Lung (tissue), 12 donors: ENCODE results near the gene HIRIP3. TPM values are rescaled to one million over a fixed set of nuclear protein-coding genes. Genes with fewer than 3 reads are reported as not detected.

Experiments
- ATAC-seq: fragments of 200-7000 bp; cut with Tn5 transposase; one replicate; pipeline ENCODE4 v1.9.1; 2020; ENCODE audit warnings: moderate number of reproducible peaks; ENCODE audit not compliant: insufficient read depth, low FRiP score
- DNase-seq, 3 donors: peaks; one replicate each; pipeline ENCODE4 v3.0.0-alpha.2; 2013 to 2017
- H3K27ac ChIP-seq, 2 donors: one replicate each; pipeline ENCODE4 v1.5.1; 2013; ENCODE audit warnings: mild to moderate bottlenecking in 2 of 2, moderate library complexity in 2 of 2, control low read depth in 1 of 2, inconsistent platforms in 1 of 2, low read depth in 1 of 2, low read length in 1 of 2
- H3K27me3 ChIP-seq, 3 donors: one replicate each; pipeline ENCODE4 v1.5.1; 2013; ENCODE audit warnings: low read length in 2 of 3; ENCODE audit not compliant: control insufficient read depth in 3 of 3, insufficient read depth in 3 of 3
- H3K36me3 ChIP-seq, 4 donors: one replicate each; pipeline ENCODE4 v1.5.1; 2013; ENCODE audit warnings: low read length in 4 of 4, mild to moderate bottlenecking in 1 of 4, moderate library complexity in 1 of 4; ENCODE audit not compliant: control insufficient read depth in 4 of 4, insufficient read depth in 4 of 4
- H3K4me1 ChIP-seq, 5 donors: one replicate each; pipeline ENCODE4 v1.5.1; 2013; ENCODE audit warnings: low read length in 5 of 5, mild to moderate bottlenecking in 2 of 5, moderate library complexity in 1 of 5; ENCODE audit not compliant: control insufficient read depth in 5 of 5, insufficient read depth in 5 of 5
- H3K4me3 ChIP-seq: one replicate; pipeline ENCODE4 v1.5.1; 2013; ENCODE audit warnings: mild to moderate bottlenecking, control low read depth, moderate library complexity
- H3K9ac ChIP-seq, 2 donors: one replicate each; pipeline ENCODE4 v1.5.1; 2013; ENCODE audit warnings: low read length in 2 of 2, control low read depth in 1 of 2; ENCODE audit not compliant: insufficient read depth in 1 of 2
- H3K9me3 ChIP-seq, 4 donors: one replicate each; pipeline ENCODE4 v1.5.1; 2013; ENCODE audit warnings: low read length in 3 of 4, mild to moderate bottlenecking in 1 of 4, moderate library complexity in 1 of 4; ENCODE audit not compliant: control insufficient read depth in 4 of 4, insufficient read depth in 3 of 4
- WGBS, 2 donors: extraction: QIAGEN DNeasy Blood & Tissue Kit; methylation state at CpG; one replicate each; pipeline ENCODE4 v1.1.7; 2013; 5-methylcytosine and 5-hydroxymethylcytosine counted together
- polyA plus RNA-seq, 2 donors: library from polyadenylated mRNA; stranded (reverse); fragments of 200-250 nt; gene quantifications; one replicate each; pipeline ENCODE4 v1.2.1, GENCODE V29; 2013
- total RNA-seq, 2 donors: library from RNA; depleted of rRNA in 1 of 2; stranded (reverse); fragments of >200 nt in 1 of 2; gene quantifications; one replicate each; pipeline ENCODE4 v1.2.1, GENCODE V29; 2014 to 2021
- TF ChIP-seq, protein P1 (sequence below): IDR thresholded peaks from 2 replicates; pipeline ENCODE4 v1.5.1; 2012; ENCODE audit warnings: mild to moderate bottlenecking; ENCODE audit errors: control extremely low read depth, extremely low read depth
- donor health status: control.
- donor health status: control.
- donor health status: Bipolar disorder and iron deficiency.
- donor health status: healthy.
- donor health status: DM: yes; HTN: yes; CAD: no.

HIRIP3 gene
- total and polyA plus RNA-seq, 4 donors = 13.1 to 22.7 (median 17.7) TPM

DNA sequence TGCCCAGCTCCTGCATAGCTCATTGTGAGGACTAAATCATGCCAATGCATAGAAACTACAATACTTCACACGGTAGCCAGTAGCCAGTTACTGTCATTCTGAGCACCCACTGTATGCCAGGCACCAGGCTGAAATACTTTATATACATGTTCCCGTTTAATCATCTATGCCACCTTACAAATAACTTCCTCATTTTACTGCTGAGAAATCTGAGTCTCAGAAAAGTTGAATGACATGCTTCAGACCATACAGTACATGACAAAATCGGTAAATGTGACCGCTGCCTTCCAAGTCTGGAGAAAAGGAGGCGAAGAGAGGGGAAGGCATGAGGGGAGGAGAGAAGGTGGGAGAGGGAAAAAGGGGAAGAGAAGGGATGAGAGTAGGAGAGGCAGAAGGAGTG is 44.8 kb upstream of the HIRIP3 start:
- 34 to 55% methylated on average over 5 of the region's 5 CpGs for WGBS, 2 donors
- H3K9me3 ChIP-seq = no peaks in the 10 kb centered on the region

GRCh38 chr16:30033270-30033669 is 37.9 kb upstream of the HIRIP3 start:
- Histone ChIP-seq H3K36me3 (no peaks in the 10 kb centered on the region), H3K9me3 (peaks cover 0 to 2% (median 0%) of the 10 kb centered on the region in 4 donors), H3K27me3 (peaks cover 0 to 33% (median 9%) of the 10 kb centered on the region in 3 donors), H3K27ac (no peak overlapping the region), H3K4me1 (peaks cover 0 to 14% (median 0%) of the 10 kb centered on the region in 5 donors), H3K4me3 (no peak overlapping the region), H3K9ac (no peak overlapping the region)
- ATAC-seq = no peak
- 75 to 85% methylated on average over 7 of the region's 7 CpGs for WGBS, 2 donors
- TF ChIP-seq, protein P1, sequence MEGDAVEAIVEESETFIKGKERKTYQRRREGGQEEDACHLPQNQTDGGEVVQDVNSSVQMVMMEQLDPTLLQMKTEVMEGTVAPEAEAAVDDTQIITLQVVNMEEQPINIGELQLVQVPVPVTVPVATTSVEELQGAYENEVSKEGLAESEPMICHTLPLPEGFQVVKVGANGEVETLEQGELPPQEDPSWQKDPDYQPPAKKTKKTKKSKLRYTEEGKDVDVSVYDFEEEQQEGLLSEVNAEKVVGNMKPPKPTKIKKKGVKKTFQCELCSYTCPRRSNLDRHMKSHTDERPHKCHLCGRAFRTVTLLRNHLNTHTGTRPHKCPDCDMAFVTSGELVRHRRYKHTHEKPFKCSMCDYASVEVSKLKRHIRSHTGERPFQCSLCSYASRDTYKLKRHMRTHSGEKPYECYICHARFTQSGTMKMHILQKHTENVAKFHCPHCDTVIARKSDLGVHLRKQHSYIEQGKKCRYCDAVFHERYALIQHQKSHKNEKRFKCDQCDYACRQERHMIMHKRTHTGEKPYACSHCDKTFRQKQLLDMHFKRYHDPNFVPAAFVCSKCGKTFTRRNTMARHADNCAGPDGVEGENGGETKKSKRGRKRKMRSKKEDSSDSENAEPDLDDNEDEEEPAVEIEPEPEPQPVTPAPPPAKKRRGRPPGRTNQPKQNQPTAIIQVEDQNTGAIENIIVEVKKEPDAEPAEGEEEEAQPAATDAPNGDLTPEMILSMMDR = no peak
- no peak for DNase-seq

More for the DNA sequence above, 44.8 kb upstream of the HIRIP3 start:
- TF ChIP-seq, protein P1 = no peak
- no peaks in the 10 kb centered on the region for H3K36me3 ChIP-seq
- H3K27me3 ChIP-seq = peaks cover 0 to 5% (median 0%) of the 10 kb centered on the region in 3 donors
- no peaks in the 10 kb centered on the region for H3K4me1 ChIP-seq
- H3K9ac ChIP-seq = no peak overlapping the region
- H3K4me3 ChIP-seq = no peak overlapping the region
- H3K27ac ChIP-seq = no peak overlapping the region
- DNase-seq (no peak), ATAC-seq (no peak)

DNA sequence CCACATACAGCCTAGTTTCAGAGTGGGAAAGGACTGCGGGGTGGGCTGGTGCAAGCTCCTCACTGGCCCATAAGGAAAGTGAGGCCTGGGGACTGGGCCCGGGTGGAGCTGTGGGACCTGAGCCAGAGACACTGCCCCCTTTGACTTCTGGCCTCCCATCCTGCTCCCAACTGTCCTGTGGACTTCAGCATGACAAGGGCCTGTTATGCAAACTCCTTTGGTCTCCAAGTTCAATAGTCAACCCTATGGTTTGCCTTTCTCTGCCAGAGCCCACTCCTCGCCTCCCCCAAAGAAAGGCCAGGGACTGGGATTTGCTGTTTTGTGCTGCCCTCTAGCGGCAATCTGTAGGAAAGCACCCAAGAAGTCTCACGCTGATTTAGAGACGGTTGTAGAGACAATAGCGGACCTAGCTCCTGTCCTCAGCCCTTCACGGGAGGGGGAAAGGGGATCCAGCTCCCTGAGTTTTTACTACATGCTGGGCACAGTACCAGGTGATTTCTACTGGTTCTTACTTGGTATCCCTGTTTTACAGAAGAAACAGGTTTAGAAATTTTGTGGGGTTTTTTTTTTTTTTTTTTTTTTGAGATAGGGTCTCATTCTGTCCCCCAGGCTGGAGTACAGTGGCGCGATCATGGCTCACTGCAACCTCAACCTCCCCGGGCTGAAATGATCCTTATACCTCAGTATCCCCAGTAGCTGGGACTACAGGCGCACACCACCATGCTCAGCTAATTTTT is 36.8 kb upstream of the HIRIP3 start:
- no peak overlapping the region for H3K27ac ChIP-seq
- H3K9me3 ChIP-seq = peaks cover 0 to 2% (median 0%) of the 10 kb centered on the region in 4 donors
- H3K36me3 ChIP-seq = no peaks in the 10 kb centered on the region
- peak; percentile 64 to 70 (median 65) for DNase-seq
- TF ChIP-seq, protein P1 = peak; percentile 39
- peaks cover 0 to 35% (median 9%) of the 10 kb centered on the region in 3 donors for H3K27me3 ChIP-seq
- no peak overlapping the region for H3K4me3 ChIP-seq
- peaks cover 0 to 22% (median 0%) of the 10 kb centered on the region in 5 donors for H3K4me1 ChIP-seq
- peak; percentile 47 for ATAC-seq
- no peak overlapping the region for H3K9ac ChIP-seq
- 26 to 33% methylated on average over 12 of the region's 12 CpGs for WGBS, 2 donors
